PFSK-1 (cell line): ENCODE results near the gene CHST15.

Source experiments
- FOXP2 ChIP-seq: optimal IDR thresholded peaks from 2 replicates; pipeline ENCODE3; 2011; ENCODE audit warnings: borderline replicate concordance, control low read depth, inconsistent platforms; ENCODE audit not compliant: insufficient read depth; ENCODE audit errors: extremely low read length, extremely low read depth
- POLR2AphosphoS5 ChIP-seq: IDR thresholded peaks from 2 replicates; pipeline ENCODE4 v1.6.1; 2012; ENCODE audit warnings: low read depth, mild to moderate bottlenecking, control low read depth, low read length, moderate library complexity
- REST ChIP-seq, 2 experiments: IDR thresholded peaks; 2 replicates each; pipeline versions ENCODE4 v1.6.1 to v1.8.0; 2011 to 2012; ENCODE audit warnings: low read depth in 2 of 2, low read length in 2 of 2, control low read depth in 1 of 2, inconsistent platforms in 1 of 2, mild to moderate bottlenecking in 1 of 2, moderate library complexity in 1 of 2; ENCODE audit not compliant: insufficient read depth in 1 of 2
- SIN3A ChIP-seq: IDR thresholded peaks from 2 replicates; pipeline ENCODE4 v1.6.1; 2012; ENCODE audit warnings: mild to moderate bottlenecking, low read length, moderate library complexity, borderline replicate concordance; ENCODE audit not compliant: insufficient read depth
- TAF1 ChIP-seq: IDR thresholded peaks from 2 replicates; pipeline ENCODE4 v1.6.1; 2012; ENCODE audit warnings: low read length, control low read depth, borderline replicate concordance; ENCODE audit not compliant: insufficient read depth

Gene CHST15

GRCh38 chr10:124130198-124130900, 37.0 kb upstream of the CHST15 start:
- no peak for TF ChIP-seq POLR2AphosphoS5

- no peak for TF ChIP-seq FOXP2
- no peak for TF ChIP-seq TAF1
These were observed 36.1 kb upstream of the CHST15 start for GRCh38 chr10:124129471-124129870.

GRCh38 chr10:124128811-124129145, 35.4 kb upstream of the CHST15 start:
- TF ChIP-seq REST (IDR thresholded peaks at IDR 0.05; ENCODE audit: insufficient read depth in 1 of 2, low read depth in 2 of 2, low read length in 2 of 2), result no peak
- no peak for TF ChIP-seq FOXP2
- TF ChIP-seq POLR2AphosphoS5, result no peak
- TF ChIP-seq SIN3A, result no peak
- no peak for TF ChIP-seq TAF1

- TF ChIP-seq TAF1 (no peak), REST (IDR thresholded peaks at IDR 0.05; ENCODE audit: insufficient read depth in 1 of 2, low read depth in 2 of 2, low read length in 2 of 2) (no peak), SIN3A (no peak), FOXP2 (no peak), POLR2AphosphoS5 (no peak)
These were observed 34.8 kb upstream of the CHST15 start for GRCh38 chr10:124127965-124128810.

GRCh38 chr10:124127563-124127962, 34.2 kb upstream of the CHST15 start:
- no peak for TF ChIP-seq FOXP2
- TF ChIP-seq POLR2AphosphoS5, result no peak
- no peak for TF ChIP-seq TAF1
- TF ChIP-seq SIN3A, result no peak
- no peak for TF ChIP-seq REST (IDR thresholded peaks at IDR 0.05; ENCODE audit: insufficient read depth in 1 of 2, low read depth in 2 of 2, low read length in 2 of 2)

- TF ChIP-seq FOXP2 (no peak), POLR2AphosphoS5 (no peak)
These were observed 33.6 kb upstream of the CHST15 start for GRCh38 chr10:124126983-124127385.
